Immature natural killer cell (primary cell): Measurements from ENCODE around the gene RAB35. TPM values are rescaled to one million over a fixed set of nuclear protein-coding genes. Genes with fewer than 3 reads are reported as not detected.

ENCODE experiments used
- DNase-seq, 3 donors: peaks; one replicate each; pipeline ENCODE4 v3.0.0; 2022; ENCODE audit warnings: mixed read lengths in 1 of 3
- H3K27ac Mint-ChIP-seq, 6 donors: one replicate each; pipeline ENCODE4 v1.8.0; 2020; ENCODE audit warnings: mixed read lengths in 6 of 6, mild to moderate bottlenecking in 5 of 6, inconsistent platforms in 4 of 6, moderate library complexity in 3 of 6
- H3K27me3 Mint-ChIP-seq, 3 donors: one replicate each; pipeline ENCODE4 v1.8.0; 2020 to 2021; ENCODE audit warnings: low read depth in 3 of 3, mild to moderate bottlenecking in 3 of 3, mixed read lengths in 3 of 3, moderate library complexity in 3 of 3, inconsistent platforms in 1 of 3
- H3K36me3 Mint-ChIP-seq, 3 donors: one replicate each; pipeline ENCODE4 v1.8.0; 2020; ENCODE audit warnings: mixed read lengths in 3 of 3, inconsistent platforms in 2 of 3, mild to moderate bottlenecking in 2 of 3
- H3K4me1 Mint-ChIP-seq, 2 donors: one replicate each; pipeline ENCODE4 v1.8.0; 2020; ENCODE audit warnings: inconsistent platforms in 2 of 2, mild to moderate bottlenecking in 2 of 2, mixed read lengths in 2 of 2, moderate library complexity in 1 of 2
- H3K4me3 Mint-ChIP-seq, 5 donors: one replicate each; pipeline ENCODE4 v1.8.0; 2020; ENCODE audit warnings: mild to moderate bottlenecking in 5 of 5, mixed read lengths in 5 of 5, inconsistent platforms in 3 of 5, moderate library complexity in 3 of 5
- H3K9me3 Mint-ChIP-seq, 6 donors: one replicate each; pipeline ENCODE4 v1.8.0; 2020; ENCODE audit warnings: mild to moderate bottlenecking in 6 of 6, mixed read lengths in 6 of 6, inconsistent platforms in 4 of 6, moderate library complexity in 3 of 6
- polyA plus RNA-seq, 3 donors: library from polyadenylated mRNA; unstranded; fragments of 300-500 nt; fragmentation: Illumina TruSeq; gene quantifications; one replicate each; pipeline ENCODE4 v1.2.3, GENCODE V29; 2021

RAB35 gene
- polyA plus RNA-seq, 3 donors from 2014 or later, result 16.3 to 34.9 (median 26.3) TPM

GRCh38 chr12:120094485-120094884 is 22.1 kb downstream of the RAB35 start:
- Mint-ChIP-seq H3K4me3 (peak overlapping the region in 1 of 5 donors; percentile 8), H3K36me3 (peaks cover 0 to 21% (median 4%) of the 10 kb centered on the region in 3 donors), H3K27me3 (peaks cover 0 to 6% (median 3%) of the 10 kb centered on the region in 3 donors), H3K27ac (no peak overlapping the region), H3K4me1 (peaks cover 16 to 17% of the 10 kb centered on the region in 2 donors), H3K9me3 (no peaks in the 10 kb centered on the region)
- no peak for DNase-seq

- Mint-ChIP-seq H3K9me3 (no peaks in the 10 kb centered on the region), H3K27me3 (peaks cover 3 to 11% (median 4%) of the 10 kb centered on the region in 3 donors), H3K27ac (peak overlapping the region in 2 of 6 donors; percentile 75 to 81), H3K36me3 (peaks cover 4 to 24% (median 4%) of the 10 kb centered on the region in 3 donors), H3K4me1 (peaks cover 16 to 21% of the 10 kb centered on the region in 2 donors), H3K4me3 (peak overlapping the region in 1 of 5 donors; percentile 21)
- no peak for DNase-seq
Observed at GRCh38 chr12:120093592-120094355, 22.8 kb downstream of the RAB35 start.

- Mint-ChIP-seq H3K4me3 (no peak overlapping the region), H3K27ac (no peak overlapping the region), H3K36me3 (peaks cover 4 to 19% (median 4%) of the 10 kb centered on the region in 3 donors), H3K9me3 (no peaks in the 10 kb centered on the region), H3K4me1 (peaks cover 16 to 21% of the 10 kb centered on the region in 2 donors), H3K27me3 (peaks cover 3 to 13% (median 4%) of the 10 kb centered on the region in 3 donors)
- no peak for DNase-seq
Observed at GRCh38 chr12:120093336-120093591, 23.3 kb downstream of the RAB35 start.

GRCh38 chr12:120092551-120093335 is 23.8 kb downstream of the RAB35 start:
- Mint-ChIP-seq H3K9me3 (no peaks in the 10 kb centered on the region), H3K4me1 (peaks cover 17 to 22% of the 10 kb centered on the region in 2 donors), H3K36me3 (peaks cover 4 to 17% (median 4%) of the 10 kb centered on the region in 3 donors), H3K4me3 (no peak overlapping the region), H3K27ac (peak overlapping the region in 3 of 6 donors; percentile 30 to 64 (median 49)), H3K27me3 (peaks cover 3 to 10% (median 4%) of the 10 kb centered on the region in 3 donors)
- DNase-seq, result no peak

GRCh38 chr12:120091371-120092090 is 25.0 kb downstream of the RAB35 start:
- Mint-ChIP-seq H3K27me3 (peaks cover 11 to 19% (median 11%) of the 10 kb centered on the region in 3 donors), H3K27ac (peak overlapping the region in 5 of 6 donors; percentile 30 to 49 (median 46)), H3K4me3 (no peak overlapping the region), H3K36me3 (peaks cover 4 to 13% (median 4%) of the 10 kb centered on the region in 3 donors), H3K4me1 (peaks cover 30 to 33% of the 10 kb centered on the region in 2 donors), H3K9me3 (no peaks in the 10 kb centered on the region)
- DNase-seq, result no peak

- H3K27ac Mint-ChIP-seq, result peak overlapping the region in 2 of 6 donors; percentile 40 to 46
- H3K4me1 Mint-ChIP-seq, result peaks cover 36 to 37% of the 10 kb centered on the region in 2 donors
- peaks cover 11 to 19% (median 11%) of the 10 kb centered on the region in 3 donors for H3K27me3 Mint-ChIP-seq
- peaks cover 4 to 10% (median 4%) of the 10 kb centered on the region in 3 donors for H3K36me3 Mint-ChIP-seq
- H3K9me3 Mint-ChIP-seq, result no peaks in the 10 kb centered on the region
- no peak overlapping the region for H3K4me3 Mint-ChIP-seq
- DNase-seq, result no peak
Observed at GRCh38 chr12:120090626-120091295, 25.8 kb downstream of the RAB35 start.

GRCh38 chr12:120090206-120090605 is 26.3 kb downstream of the RAB35 start:
- peaks cover 11 to 18% (median 11%) of the 10 kb centered on the region in 3 donors for H3K27me3 Mint-ChIP-seq
- no peak for DNase-seq
- H3K27ac Mint-ChIP-seq, result no peak overlapping the region
- no peaks in the 10 kb centered on the region for H3K9me3 Mint-ChIP-seq
- H3K4me1 Mint-ChIP-seq, result peaks cover 36 to 41% of the 10 kb centered on the region in 2 donors
- H3K4me3 Mint-ChIP-seq, result no peak overlapping the region
- peaks cover 4 to 13% (median 4%) of the 10 kb centered on the region in 3 donors for H3K36me3 Mint-ChIP-seq

GRCh38 chr12:120089796-120090195 is 26.8 kb downstream of the RAB35 start:
- H3K36me3 Mint-ChIP-seq, result peaks cover 4 to 17% (median 4%) of the 10 kb centered on the region in 3 donors
- H3K27me3 Mint-ChIP-seq, result peaks cover 11 to 18% (median 11%) of the 10 kb centered on the region in 3 donors
- H3K9me3 Mint-ChIP-seq, result no peaks in the 10 kb centered on the region
- no peak overlapping the region for H3K4me3 Mint-ChIP-seq
- no peak for DNase-seq
- peaks cover 33 to 41% of the 10 kb centered on the region in 2 donors for H3K4me1 Mint-ChIP-seq
- peak overlapping the region in 1 of 6 donors; percentile 70 for H3K27ac Mint-ChIP-seq

GRCh38 chr12:120089105-120089504 is 27.4 kb downstream of the RAB35 start:
- Mint-ChIP-seq H3K9me3 (no peaks in the 10 kb centered on the region), H3K27ac (peak overlapping the region in 3 of 6 donors; percentile 52 to 79 (median 70)), H3K36me3 (peaks cover 4 to 20% (median 4%) of the 10 kb centered on the region in 3 donors), H3K27me3 (peaks cover 11 to 17% (median 11%) of the 10 kb centered on the region in 3 donors), H3K4me1 (peaks cover 26 to 36% of the 10 kb centered on the region in 2 donors), H3K4me3 (no peak overlapping the region)
- no peak for DNase-seq

- peak; percentile 99 to 100 (median 99) for DNase-seq
- peaks cover 8 to 16% (median 11%) of the 10 kb centered on the region in 3 donors for H3K27me3 Mint-ChIP-seq
- peaks cover 4 to 24% (median 6%) of the 10 kb centered on the region in 3 donors for H3K36me3 Mint-ChIP-seq
- H3K4me3 Mint-ChIP-seq, result peak overlapping the region; percentile 79 to 86 (median 81)
- H3K27ac Mint-ChIP-seq, result peak overlapping the region; percentile 89 to 94 (median 92)
- H3K4me1 Mint-ChIP-seq, result peaks cover 20 to 29% of the 10 kb centered on the region in 2 donors
- H3K9me3 Mint-ChIP-seq, result no peaks in the 10 kb centered on the region
Observed at GRCh38 chr12:120086801-120087621, 29.5 kb downstream of the RAB35 start.

- peak overlapping the region; percentile 77 to 94 (median 91) for H3K27ac Mint-ChIP-seq
- no peaks in the 10 kb centered on the region for H3K9me3 Mint-ChIP-seq
- H3K4me3 Mint-ChIP-seq, result peak overlapping the region in 4 of 5 donors; percentile 61 to 86 (median 80)
- H3K4me1 Mint-ChIP-seq, result peaks cover 20 to 27% of the 10 kb centered on the region in 2 donors
- H3K36me3 Mint-ChIP-seq, result peaks cover 8 to 26% (median 12%) of the 10 kb centered on the region in 3 donors
- DNase-seq, result no peak
- H3K27me3 Mint-ChIP-seq, result peaks cover 8 to 16% (median 11%) of the 10 kb centered on the region in 3 donors
Observed at GRCh38 chr12:120085920-120086645, 30.5 kb downstream of the RAB35 start.

- no peaks in the 10 kb centered on the region for H3K9me3 Mint-ChIP-seq
- H3K36me3 Mint-ChIP-seq, result peaks cover 4 to 22% (median 14%) of the 10 kb centered on the region in 3 donors
- DNase-seq, result no peak
- no peak overlapping the region for H3K27ac Mint-ChIP-seq
- peaks cover 7 to 10% of the 10 kb centered on the region in 2 donors for H3K4me1 Mint-ChIP-seq
- no peak overlapping the region for H3K4me3 Mint-ChIP-seq
- peaks cover 0 to under 1% (median 0%) of the 10 kb centered on the region in 3 donors for H3K27me3 Mint-ChIP-seq
Observed at GRCh38 chr12:120081641-120082040, 34.9 kb downstream of the RAB35 start.
